NOMO-1 treated with DMSO at 0.1 percent for 48 hours (cell line): Measurements from ENCODE around the gene ZNF423.

Experiments used
- DNase-seq: peaks from one replicate; lab custom pipeline; 2025; ENCODE audit not compliant: unreplicated experiment; lab: John Stamatoyannopoulos, UW

Gene ZNF423

GRCh38 chr16:49590166-49590871, 265.6 kb downstream of the ZNF423 start:
- no peak for DNase-seq

GRCh38 chr16:49589544-49590031, 266.3 kb downstream of the ZNF423 start:
- DNase-seq = peak; percentile 60

GRCh38 chr16:49588729-49589384, 267.1 kb downstream of the ZNF423 start:
- no peak for DNase-seq

GRCh38 chr16:49588026-49588425, 267.9 kb downstream of the ZNF423 start:
- DNase-seq = no peak

GRCh38 chr16:49587511-49587910, 268.4 kb downstream of the ZNF423 start:
- DNase-seq = no peak

GRCh38 chr16:49586466-49587450, 269.2 kb downstream of the ZNF423 start:
- no peak for DNase-seq

GRCh38 chr16:49585143-49585832, 270.6 kb downstream of the ZNF423 start:
- DNase-seq = no peak

GRCh38 chr16:49583911-49584310, 272.0 kb downstream of the ZNF423 start:
- no peak for DNase-seq

GRCh38 chr16:49581630-49582298, 274.1 kb downstream of the ZNF423 start:
- no peak for DNase-seq

- no peak for DNase-seq
These were observed 275.1 kb downstream of the ZNF423 start for GRCh38 chr16:49580751-49581303.

GRCh38 chr16:49578435-49579024, 277.4 kb downstream of the ZNF423 start:
- no peak for DNase-seq

GRCh38 chr16:49578018-49578417, 277.9 kb downstream of the ZNF423 start:
- no peak for DNase-seq

- no peak for DNase-seq
These were observed 279.0 kb downstream of the ZNF423 start for GRCh38 chr16:49576941-49577340.

- no peak for DNase-seq
These were observed 279.8 kb downstream of the ZNF423 start for GRCh38 chr16:49576173-49576494.

GRCh38 chr16:49575346-49576172, 280.4 kb downstream of the ZNF423 start:
- DNase-seq = peak; percentile 97

- peak; percentile 33 for DNase-seq
These were observed 281.1 kb downstream of the ZNF423 start for GRCh38 chr16:49574826-49575225.

GRCh38 chr16:49567950-49568349, 288.0 kb downstream of the ZNF423 start:
- no peak for DNase-seq

GRCh38 chr16:49566432-49566831, 289.5 kb downstream of the ZNF423 start:
- DNase-seq = no peak
